H1 (cell line): Measurements from ENCODE around the gene FGF11. TPM values are rescaled to one million over a fixed set of nuclear protein-coding genes. Genes with fewer than 3 reads are reported as not detected.

Experiments
- CTCF ChIA-PET: fragments of 300-600 bp; sonication (Branson Sonifier 250); formaldehyde crosslinking; loops from one replicate; lab custom pipeline; 2021; ENCODE audit not compliant: partially characterized antibody; lab: Charles Lee
- POLR2A ChIA-PET: fragments of 300-600 bp; sonication (Branson Sonifier 250); formaldehyde crosslinking; loops from one replicate; lab custom pipeline; 2021; ENCODE audit warnings: inconsistent platforms; ENCODE audit not compliant: partially characterized antibody; lab: Charles Lee
- DNase-seq, 2 experiments: peaks; one replicate each; pipeline versions ENCODE4 v3.0.0 to v3.0.0-alpha.2; 2010 to 2022; ENCODE audit warnings: low spot score in 2 of 2, low read depth in 1 of 2, mixed read lengths in 1 of 2
- FAIRE-seq: peaks from 2 replicates; lab custom pipeline; 2011; peaks lifted over from hg19 to GRCh38; lab: Jason Lieb, UNC
- H2AFZ ChIP-seq: 2 replicates; pipeline ENCODE4 v1.8.1; 2012; ENCODE audit warnings: low read length, inconsistent platforms
- H2AK5ac ChIP-seq: 2 replicates; pipeline ENCODE4 v1.6.1; 2013; ENCODE audit warnings: low read depth, low read length
- H2BK120ac ChIP-seq: replicated peaks from 2 replicates; pipeline ENCODE3; 2013; ENCODE audit warnings: low read depth, low read length, inconsistent platforms
- H2BK12ac ChIP-seq: 2 replicates; pipeline ENCODE4 v1.6.1; 2013; ENCODE audit warnings: low read depth, low read length
- H2BK15ac ChIP-seq: 2 replicates; pipeline ENCODE4 v1.6.1; 2013; ENCODE audit warnings: low read length
- H2BK20ac ChIP-seq: 2 replicates; pipeline ENCODE4 v1.6.1; 2013; ENCODE audit warnings: low read length
- H2BK5ac ChIP-seq: 2 replicates; pipeline ENCODE4 v1.6.1; 2013; ENCODE audit warnings: low read depth, low read length
- H3K14ac ChIP-seq: 2 replicates; pipeline ENCODE4 v1.6.1; 2013; ENCODE audit warnings: inconsistent platforms; ENCODE audit not compliant: insufficient read length
- H3K18ac ChIP-seq: 2 replicates; pipeline ENCODE4 v1.6.1; 2013; ENCODE audit warnings: low read length; ENCODE audit errors: extremely low read depth
- H3K23ac ChIP-seq: 2 replicates; pipeline ENCODE4 v1.6.1; 2013; ENCODE audit warnings: inconsistent platforms; ENCODE audit not compliant: insufficient read length
- H3K23me2 ChIP-seq: 2 replicates; pipeline ENCODE4 v1.6.1; 2013; ENCODE audit warnings: low read depth, low read length
- H3K27ac ChIP-seq: 2 replicates; pipeline ENCODE4 v1.6.1; 2011; ENCODE audit warnings: low read depth, low read length, inconsistent platforms
- H3K27me3 ChIP-seq, 4 experiments: replicated peaks in 1 of 4; 1 replicate in 1 of 4; 2 replicates in 3 of 4; pipeline versions ENCODE4 v1.6.1 to v1.8.1; 2011 to 2013; ENCODE audit warnings: low read length in 3 of 4, mild to moderate bottlenecking in 3 of 4, inconsistent platforms in 2 of 4, mixed read lengths in 2 of 4, moderate library complexity in 1 of 4; ENCODE audit not compliant: control insufficient read depth in 3 of 4, insufficient read depth in 3 of 4; ENCODE audit errors: extremely low read depth in 1 of 4
- H3K36me3 ChIP-seq, 4 experiments: 2 replicates each; pipeline versions ENCODE4 v1.6.1 to v1.8.1; 2011 to 2013; ENCODE audit warnings: mild to moderate bottlenecking in 4 of 4, low read length in 3 of 4, moderate library complexity in 2 of 4, control low read depth in 1 of 4, inconsistent platforms in 1 of 4; ENCODE audit not compliant: insufficient read depth in 4 of 4, control insufficient read depth in 2 of 4
- H3K4ac ChIP-seq: replicated peaks from 2 replicates; pipeline ENCODE3; 2013; ENCODE audit warnings: low read length, low read depth, mixed read lengths, inconsistent platforms; ENCODE audit not compliant: insufficient read length
- H3K4me1 ChIP-seq, 4 experiments: replicated peaks in 1 of 4; 1 replicate in 1 of 4; 2 replicates in 3 of 4; pipeline versions ENCODE4 v1.6.1 to v1.8.1; 2011 to 2013; ENCODE audit warnings: low read length in 3 of 4, inconsistent platforms in 2 of 4, mixed read lengths in 1 of 4; ENCODE audit not compliant: insufficient read depth in 4 of 4, control insufficient read depth in 3 of 4
- H3K4me2 ChIP-seq, 2 experiments: 2 replicates each; pipeline versions ENCODE4 v1.6.1 to v1.8.1; 2011 to 2013; ENCODE audit warnings: low read depth in 2 of 2, low read length in 2 of 2, control low read depth in 1 of 2, inconsistent platforms in 1 of 2, mild to moderate bottlenecking in 1 of 2; ENCODE audit not compliant: insufficient read depth in 1 of 2
- H3K4me3 ChIP-seq, 4 experiments: fragments of 200-600, 300-600 bp in 1 of 4; sonication (generic), shearing (Covaris generic), sonication (Bioruptor Twin) in 1 of 4; 2 replicates each; pipeline versions ENCODE4 v1.5.1 to v1.8.1; 2011 to 2016; ENCODE audit warnings: low read length in 4 of 4, low read depth in 3 of 4, control low read depth in 2 of 4, inconsistent platforms in 2 of 4, mild to moderate bottlenecking in 2 of 4, mixed read lengths in 1 of 4, moderate library complexity in 1 of 4; ENCODE audit not compliant: insufficient read depth in 2 of 4; ENCODE audit errors: extremely low read depth in 1 of 4
- H3K56ac ChIP-seq: replicated peaks from 2 replicates; pipeline ENCODE3; 2013; ENCODE audit warnings: low read depth, mild to moderate bottlenecking, mixed read lengths, low read length, inconsistent platforms; ENCODE audit not compliant: insufficient read length
- H3K79me1 ChIP-seq: 2 replicates; pipeline ENCODE4 v1.6.1; 2013; ENCODE audit warnings: low read depth, low read length, control low read depth
- H3K79me2 ChIP-seq, 2 experiments: 2 replicates each; pipeline versions ENCODE4 v1.6.1 to v1.8.1; 2012 to 2013; ENCODE audit warnings: low read length in 2 of 2, mild to moderate bottlenecking in 2 of 2, inconsistent platforms in 1 of 2; ENCODE audit not compliant: insufficient read depth in 2 of 2, control insufficient read depth in 1 of 2
- H3K9ac ChIP-seq, 4 experiments: replicated peaks in 1 of 4; 1 replicate in 1 of 4; 2 replicates in 3 of 4; pipeline versions ENCODE4 v1.6.1 to v1.8.1; 2011 to 2013; ENCODE audit warnings: low read depth in 3 of 4, low read length in 3 of 4, control low read depth in 2 of 4, mild to moderate bottlenecking in 2 of 4, moderate library complexity in 2 of 4, inconsistent platforms in 1 of 4; ENCODE audit errors: extremely low read depth in 1 of 4
- H3K9me3 ChIP-seq, 2 experiments: 2 replicates each; pipeline versions ENCODE4 v1.6.1 to v1.8.1; 2012 to 2013; ENCODE audit warnings: mild to moderate bottlenecking in 2 of 2, moderate library complexity in 2 of 2, control low read depth in 1 of 2, inconsistent platforms in 1 of 2, low read depth in 1 of 2, low read length in 1 of 2, mixed read lengths in 1 of 2; ENCODE audit not compliant: insufficient read depth in 2 of 2
- H4K20me1 ChIP-seq, 2 experiments: replicated peaks in 1 of 2; 2 replicates each; pipeline versions ENCODE3 to v1.8.1; 2011 to 2013; ENCODE audit warnings: inconsistent platforms in 2 of 2, low read length in 2 of 2, mild to moderate bottlenecking in 1 of 2; ENCODE audit not compliant: insufficient read depth in 2 of 2, control insufficient read depth in 1 of 2
- H4K5ac ChIP-seq: 2 replicates; pipeline ENCODE4 v1.6.1; 2013; ENCODE audit warnings: low read length, low read depth, mixed read lengths, inconsistent platforms; ENCODE audit not compliant: insufficient read length
- H4K8ac ChIP-seq: 2 replicates; pipeline ENCODE4 v1.8.0; 2013; ENCODE audit warnings: mild to moderate bottlenecking, moderate library complexity, low read length, inconsistent platforms; ENCODE audit not compliant: insufficient read depth; ENCODE audit errors: extremely low read depth
- H4K91ac ChIP-seq: replicated peaks from 2 replicates; pipeline ENCODE3; 2013; ENCODE audit warnings: low read length, mixed read lengths, inconsistent platforms; ENCODE audit not compliant: insufficient read length
- CBX5 ChIP-seq: fragments of 300-800, 300-1000 bp; sonication (generic); IDR thresholded peaks from 2 replicates; pipeline ENCODE4 v1.7.1; 2016; ENCODE audit warnings: antibody characterized with exemption, low read length, low read depth
- JUN ChIP-seq: IDR thresholded peaks from 2 replicates; pipeline ENCODE4 v1.6.1; 2011; ENCODE audit warnings: low read depth, mild to moderate bottlenecking, improper control_type of control experiment, low read length
- JUND ChIP-seq: IDR thresholded peaks from 2 replicates; pipeline ENCODE4 v1.6.1; 2011; ENCODE audit warnings: mild to moderate bottlenecking, improper control_type of control experiment, low read length
- POLR2A ChIP-seq, 2 experiments: IDR thresholded peaks; 1 replicate in 1 of 2; 2 replicates in 1 of 2; pipeline ENCODE4 v1.6.1; 2011; ENCODE audit warnings: low read depth in 2 of 2, low read length in 2 of 2, mild to moderate bottlenecking in 2 of 2; ENCODE audit errors: control extremely low read depth in 1 of 2
- RBBP5 ChIP-seq: IDR thresholded peaks from 2 replicates; pipeline ENCODE4 v1.7.1; 2012; ENCODE audit warnings: low read depth, mild to moderate bottlenecking, inconsistent platforms, low read length, moderate library complexity, borderline replicate concordance
- RXRA ChIP-seq: IDR thresholded peaks from 2 replicates; pipeline ENCODE4 v1.6.1; 2011; ENCODE audit warnings: low read depth, mild to moderate bottlenecking, low read length, moderate library complexity; ENCODE audit not compliant: insufficient read depth
- SUZ12 ChIP-seq: fragments of 200-600 bp; sonication (generic); IDR thresholded peaks from 2 replicates; pipeline ENCODE4 v1.6.1; 2012; ENCODE audit warnings: mild to moderate bottlenecking, inconsistent platforms, low read length, moderate library complexity, mixed read lengths
- TBP ChIP-seq: IDR thresholded peaks from 2 replicates; pipeline ENCODE4 v1.6.1; 2011; ENCODE audit warnings: low read depth, low read length, improper control_type of control experiment
- TEAD4 ChIP-seq: IDR thresholded peaks from 2 replicates; pipeline ENCODE4 v1.6.1; 2012; ENCODE audit warnings: low read depth, low read length, inconsistent platforms, mixed read lengths
- YY1 ChIP-seq: IDR thresholded peaks from 2 replicates; pipeline ENCODE4 v1.6.1; 2011; ENCODE audit warnings: low read depth, mild to moderate bottlenecking, low read length
- WGBS, 2 experiments: shearing (Covaris generic) in 1 of 2; methylation state at CpG; one replicate each; pipeline versions ENCODE4 v1.1.6 to v1.1.7; 2013 to 2015; ENCODE audit warnings: low lambda C conversion rate in 2 of 2, mixed read lengths in 2 of 2, inconsistent platforms in 1 of 2, low coverage in 1 of 2, missing lambda C conversion rate in 1 of 2; ENCODE audit not compliant: insufficient replicate concordance in 2 of 2, insufficient coverage in 1 of 2, insufficient read length in 1 of 2; ENCODE audit errors: extremely low coverage in 1 of 2, missing lambda C conversion rate in 1 of 2; 5-methylcytosine and 5-hydroxymethylcytosine counted together
- polyA plus RNA-seq, 7 experiments: library from polyadenylated mRNA; depleted of rRNA in 3 of 7; stranded (reverse) in 5 of 7; unstranded in 2 of 7; fragments of >200 nt in 5 of 7; fragments of 200-250 nt in 2 of 7; gene quantifications; 1 replicate in 5 of 7; 2 replicates in 1 of 7; 4 replicates in 1 of 7; pipeline versions ENCODE4 v1.2.1 to v1.2.3, GENCODE V29; 2011 to 2013; ENCODE audit warnings: missing spikeins in 2 of 7, mixed read lengths in 2 of 7
- total RNA-seq: library from RNA; stranded (reverse); fragmentation: NEBNext Ultra II Directional; extraction: Animal tissue kit (Norgen Biotek cat#: 25700); gene quantifications from 2 replicates; pipeline ENCODE4 v1.2.1, GENCODE V29; 2021
- TF ChIP-seq, protein P1 (sequence below): IDR thresholded peaks from 2 replicates; pipeline ENCODE4 v1.6.1; 2012; ENCODE audit warnings: inconsistent platforms
- TF ChIP-seq, protein P2 (sequence below), 3 experiments: IDR thresholded peaks; 1 replicate in 2 of 3; 2 replicates in 1 of 3; pipeline versions ENCODE4 v1.5.1 to v1.6.1; 2011; ENCODE audit warnings: low read length in 3 of 3, mild to moderate bottlenecking in 3 of 3, inconsistent platforms in 2 of 3, low read depth in 1 of 3, moderate library complexity in 1 of 3; ENCODE audit not compliant: insufficient read depth in 1 of 3; ENCODE audit errors: control extremely low read depth in 1 of 3

Gene FGF11
- total and polyA plus RNA-seq, 2 of the 8 experiments (the other 6 are each of a cell fraction or from before 2014, with no cell fraction given): 11.8 to 26.1 TPM

- WGBS, 2 experiments: 94% methylated on average over 2 of the region's 2 CpGs; no CpG with 5 or more reads in 1 of the 2 experiments
- H3K18ac ChIP-seq: no peak overlapping the region
- no peak overlapping the region for H2BK15ac ChIP-seq
- H3K56ac ChIP-seq: no peak overlapping the region
- no peak overlapping the region for H3K4me2 ChIP-seq
- H2AK5ac ChIP-seq: no peak overlapping the region
- no peak overlapping the region for H3K4me3 ChIP-seq
- peaks cover 0 to 4% of the 10 kb centered on the region in 2 experiments for H4K20me1 ChIP-seq
- H2BK120ac ChIP-seq: no peak overlapping the region
- no peaks in the 10 kb centered on the region for H3K9me3 ChIP-seq
- no peak overlapping the region for H3K4ac ChIP-seq
- H3K79me1 ChIP-seq: peaks cover 6% of the 10 kb centered on the region
- FAIRE-seq (no peak), DNase-seq (no peak)
- no peak overlapping the region for H4K8ac ChIP-seq
- no peak overlapping the region for H3K27ac ChIP-seq
- no peak overlapping the region for H3K9ac ChIP-seq
- H4K91ac ChIP-seq: no peak overlapping the region
- ChIA-PET CTCF (interaction anchor here (2.1 kb wide), 1 partner anchor 89 kb away, joined by 6 read pairs; no protein-coding TSS in a partner anchor), POLR2A (interaction anchor here (1.7 to 13.8 kb wide), 4 partner anchors 9 to 142 kb away, joined by 5 to 200 read pairs (median 8); partner anchors contain the start of genes POLR2A, SLC35G6 and ZBTB4)
- no peak overlapping the region for H2BK12ac ChIP-seq
- no peaks in the 10 kb centered on the region; a peak in 1 of 7 replicates for H3K27me3 ChIP-seq
- no peak overlapping the region for H3K14ac ChIP-seq
- H3K23me2 ChIP-seq: no peaks in the 10 kb centered on the region
- no peak overlapping the region for H2AFZ ChIP-seq
- H3K23ac ChIP-seq: no peak overlapping the region
- no peak overlapping the region for H4K5ac ChIP-seq
- no peak overlapping the region for H2BK5ac ChIP-seq
- peaks cover 0 to 12% of the 10 kb centered on the region in 2 experiments; a peak in 2 of 4 replicates for H3K79me2 ChIP-seq
- H2BK20ac ChIP-seq: no peak overlapping the region
- 0 out of 8 replicates have a peak, but pooled peaks cover 0 to 3% (median 0%) of the 10 kb centered on the region in 4 experiments for H3K36me3 ChIP-seq
- H3K4me1 ChIP-seq: no peaks in the 10 kb centered on the region
- TF ChIP-seq RBBP5 (no peak), YY1 (no peak), TEAD4 (no peak), POLR2A (IDR thresholded peaks at IDR 0.05; ENCODE audit: control extremely low read depth in 1 of 2, low read depth in 2 of 2, low read length in 2 of 2) (no peak), CBX5 (no peak), TBP (no peak), JUN (no peak), RXRA (no peak), JUND (no peak), SUZ12 (no peak)
- TF ChIP-seq, protein P1, sequence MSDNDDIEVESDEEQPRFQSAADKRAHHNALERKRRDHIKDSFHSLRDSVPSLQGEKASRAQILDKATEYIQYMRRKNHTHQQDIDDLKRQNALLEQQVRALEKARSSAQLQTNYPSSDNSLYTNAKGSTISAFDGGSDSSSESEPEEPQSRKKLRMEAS: no peak
- TF ChIP-seq, protein P2, sequence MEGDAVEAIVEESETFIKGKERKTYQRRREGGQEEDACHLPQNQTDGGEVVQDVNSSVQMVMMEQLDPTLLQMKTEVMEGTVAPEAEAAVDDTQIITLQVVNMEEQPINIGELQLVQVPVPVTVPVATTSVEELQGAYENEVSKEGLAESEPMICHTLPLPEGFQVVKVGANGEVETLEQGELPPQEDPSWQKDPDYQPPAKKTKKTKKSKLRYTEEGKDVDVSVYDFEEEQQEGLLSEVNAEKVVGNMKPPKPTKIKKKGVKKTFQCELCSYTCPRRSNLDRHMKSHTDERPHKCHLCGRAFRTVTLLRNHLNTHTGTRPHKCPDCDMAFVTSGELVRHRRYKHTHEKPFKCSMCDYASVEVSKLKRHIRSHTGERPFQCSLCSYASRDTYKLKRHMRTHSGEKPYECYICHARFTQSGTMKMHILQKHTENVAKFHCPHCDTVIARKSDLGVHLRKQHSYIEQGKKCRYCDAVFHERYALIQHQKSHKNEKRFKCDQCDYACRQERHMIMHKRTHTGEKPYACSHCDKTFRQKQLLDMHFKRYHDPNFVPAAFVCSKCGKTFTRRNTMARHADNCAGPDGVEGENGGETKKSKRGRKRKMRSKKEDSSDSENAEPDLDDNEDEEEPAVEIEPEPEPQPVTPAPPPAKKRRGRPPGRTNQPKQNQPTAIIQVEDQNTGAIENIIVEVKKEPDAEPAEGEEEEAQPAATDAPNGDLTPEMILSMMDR (IDR thresholded peaks at IDR 0.05; ENCODE audit: control extremely low read depth in 1 of 3, insufficient read depth in 1 of 3, low read depth in 1 of 3, low read length in 3 of 3): no peak
These were observed 32.4 kb downstream of the FGF11 start for GRCh38 chr17:7471729-7472128.
